Stimulated activated effector memory CD8-positive, alpha-beta T cell treated with anti-CD3 and anti-CD28 coated beads, Interleukin-12 subunit alpha, Interleukin-12 subunit beta, amount 100 ng/mL, for 72 hours (primary cell): Measurements from ENCODE around the gene PLCB1.
A peak's percentile ranks its signal among the peaks of the same experiment; 100 is the strongest.

ENCODE experiments used
- ATAC-seq: fragments of 150-1000 bp; cut with Tn5 transposase; 2 replicates; pipeline ENCODE4 v1.10.0; 2021
- DNase-seq, 2 donors: peaks; one replicate each; pipeline ENCODE4 v3.0.0; 2021 to 2022; ENCODE audit warnings: low spot score in 2 of 2
- H3K27ac Mint-ChIP-seq: one replicate; pipeline ENCODE4 v1.8.0; 2022; ENCODE audit warnings: mild to moderate bottlenecking, mixed read lengths
- H3K36me3 Mint-ChIP-seq: one replicate; pipeline ENCODE4 v1.8.0; 2022; ENCODE audit warnings: mild to moderate bottlenecking, mixed read lengths
- H3K4me1 Mint-ChIP-seq: one replicate; pipeline ENCODE4 v1.8.0; 2022; ENCODE audit warnings: mixed read lengths
- H3K4me3 Mint-ChIP-seq: one replicate; pipeline ENCODE4 v1.8.0; 2022; ENCODE audit warnings: mild to moderate bottlenecking, mixed read lengths
- H3K9me3 Mint-ChIP-seq: one replicate; pipeline ENCODE4 v1.8.0; 2022; ENCODE audit warnings: mixed read lengths

Gene PLCB1

DNA sequence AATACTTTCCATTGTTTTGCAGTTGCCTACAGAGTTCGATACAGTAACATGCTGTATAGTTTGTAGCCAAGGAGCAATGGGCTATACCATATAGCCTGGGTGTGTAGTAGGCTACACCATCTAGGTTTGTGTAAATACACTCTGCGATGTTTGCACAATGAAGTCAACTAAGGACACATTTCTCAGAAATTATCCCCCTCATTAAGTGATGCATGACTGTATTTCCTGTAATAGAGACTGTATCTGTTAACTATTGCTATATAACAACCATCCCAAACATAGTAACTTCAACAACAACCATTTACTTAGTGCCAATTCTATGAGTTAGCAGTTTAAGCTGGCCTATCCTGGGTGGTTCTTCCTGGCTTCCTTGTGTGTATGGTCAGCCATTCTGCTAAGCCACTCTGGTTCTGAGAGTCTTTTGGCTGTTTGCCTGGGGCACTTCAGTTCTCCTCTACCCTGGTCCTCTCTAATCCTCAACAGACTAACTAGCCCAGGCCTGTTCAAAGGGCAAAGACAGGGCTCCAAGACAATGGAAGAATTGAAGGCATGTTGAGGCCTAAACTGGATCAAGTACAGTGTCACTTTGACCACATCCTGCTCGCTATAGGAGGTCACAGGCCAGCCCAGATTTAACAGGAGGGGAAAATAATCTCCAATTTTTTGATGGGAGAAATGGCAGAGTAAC lies 124.0 kb downstream of the PLCB1 start:
- Mint-ChIP-seq H3K4me3 (no peak overlapping the region), H3K9me3 (no peaks in the 10 kb centered on the region), H3K27ac (peak overlapping the region; percentile 58), H3K4me1 (peaks cover 7% of the 10 kb centered on the region), H3K36me3 (no peaks in the 10 kb centered on the region)
- DNase-seq (no peak), ATAC-seq (no peak)

DNA sequence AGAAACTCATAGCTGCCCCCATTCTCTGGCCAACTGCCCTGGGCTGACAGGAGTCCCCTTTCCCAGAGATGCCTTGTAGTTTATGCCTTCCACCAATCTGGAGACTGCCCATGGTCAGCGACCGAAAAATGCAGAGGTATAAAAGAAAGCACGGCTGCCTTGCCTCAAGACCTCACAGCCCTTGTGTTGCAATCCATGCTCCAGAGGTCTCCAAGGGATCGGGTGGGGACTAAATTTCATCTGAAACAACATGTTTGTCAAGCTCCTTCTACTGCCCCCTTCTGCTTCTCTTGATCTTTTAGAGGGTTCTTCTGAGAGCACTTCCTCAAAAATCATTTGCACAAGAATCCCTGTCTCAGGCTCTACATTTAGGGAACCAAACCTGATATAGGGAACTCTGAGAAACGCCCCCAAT lies 128.8 kb downstream of the PLCB1 start:
- H3K9me3 Mint-ChIP-seq = no peaks in the 10 kb centered on the region
- no peak overlapping the region for H3K4me3 Mint-ChIP-seq
- no peaks in the 10 kb centered on the region for H3K36me3 Mint-ChIP-seq
- no peak overlapping the region for H3K27ac Mint-ChIP-seq
- no peak for DNase-seq
- H3K4me1 Mint-ChIP-seq = peaks cover 14% of the 10 kb centered on the region
- no peak for ATAC-seq

DNA sequence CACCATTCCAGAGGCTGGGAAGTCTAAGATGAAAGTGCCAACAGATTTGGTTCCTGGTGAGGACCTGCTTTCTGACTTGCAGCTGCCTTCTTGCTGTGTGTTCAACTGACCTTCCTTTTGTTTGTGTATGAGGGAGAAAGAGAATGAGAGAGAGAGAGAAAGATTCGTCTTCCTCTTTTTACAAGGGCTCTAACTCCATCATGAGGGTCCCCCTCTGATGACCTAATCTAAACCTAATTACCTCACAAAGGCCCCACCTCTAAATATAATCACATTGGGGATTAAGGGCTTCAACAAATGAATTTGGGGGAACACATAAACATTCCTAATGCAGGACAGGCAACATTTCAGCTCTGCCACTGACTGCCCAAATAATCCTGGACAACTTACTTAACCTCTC lies 130.7 kb downstream of the PLCB1 start:
- H3K36me3 Mint-ChIP-seq = no peaks in the 10 kb centered on the region
- no peak overlapping the region for H3K4me3 Mint-ChIP-seq
- ATAC-seq = no peak
- no peaks in the 10 kb centered on the region for H3K9me3 Mint-ChIP-seq
- H3K27ac Mint-ChIP-seq = no peak overlapping the region
- no peak for DNase-seq
- H3K4me1 Mint-ChIP-seq = peaks cover 7% of the 10 kb centered on the region

DNA sequence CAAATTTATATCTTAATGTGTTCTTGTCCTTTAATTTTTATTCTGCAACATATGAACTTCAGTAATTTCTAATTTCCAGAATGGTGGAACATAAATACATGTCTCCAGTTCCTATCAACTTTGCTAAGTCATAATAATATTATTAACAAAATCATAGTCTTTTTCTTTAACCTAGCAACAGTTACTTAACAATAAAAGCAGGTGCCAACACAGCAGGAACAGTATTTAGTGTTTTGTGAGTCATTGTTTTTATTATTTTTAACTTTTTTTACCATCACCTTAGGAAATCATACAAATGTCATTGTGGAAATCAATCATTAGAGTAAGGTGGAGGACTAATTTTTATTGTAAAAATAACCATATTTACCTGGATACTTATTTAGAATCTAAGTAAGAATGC lies 133.5 kb downstream of the PLCB1 start:
- ATAC-seq = no peak
- no peaks in the 10 kb centered on the region for H3K9me3 Mint-ChIP-seq

DNA sequence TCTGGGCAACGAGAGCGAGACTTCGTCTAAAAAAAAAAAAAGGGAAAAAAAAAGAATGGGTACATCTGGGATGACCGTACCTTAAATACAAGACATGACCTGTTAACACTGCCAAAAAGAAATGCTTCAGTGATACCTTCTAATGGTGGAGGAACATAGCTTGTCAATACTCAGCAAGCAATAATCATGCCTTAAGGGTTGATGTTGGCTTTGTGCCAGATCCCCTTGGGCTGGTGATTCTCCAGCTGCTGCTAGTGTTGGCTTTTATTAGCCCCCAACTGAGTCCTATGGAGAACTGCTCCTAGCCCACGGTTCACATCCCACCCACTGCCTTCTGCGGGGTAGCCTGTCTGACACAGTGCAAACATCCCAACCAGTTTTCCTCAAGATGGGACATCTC lies 134.9 kb downstream of the PLCB1 start:
- Mint-ChIP-seq H3K36me3 (no peaks in the 10 kb centered on the region), H3K27ac (no peak overlapping the region), H3K9me3 (no peaks in the 10 kb centered on the region), H3K4me1 (peaks cover 21% of the 10 kb centered on the region), H3K4me3 (no peak overlapping the region)
- DNase-seq = no peak
- no peak for ATAC-seq

More for the DNA sequence above, 133.5 kb downstream of the PLCB1 start:
- Mint-ChIP-seq H3K4me3 (no peak overlapping the region), H3K27ac (no peak overlapping the region), H3K4me1 (peaks cover 7% of the 10 kb centered on the region), H3K36me3 (no peaks in the 10 kb centered on the region)
- no peak for DNase-seq

DNA sequence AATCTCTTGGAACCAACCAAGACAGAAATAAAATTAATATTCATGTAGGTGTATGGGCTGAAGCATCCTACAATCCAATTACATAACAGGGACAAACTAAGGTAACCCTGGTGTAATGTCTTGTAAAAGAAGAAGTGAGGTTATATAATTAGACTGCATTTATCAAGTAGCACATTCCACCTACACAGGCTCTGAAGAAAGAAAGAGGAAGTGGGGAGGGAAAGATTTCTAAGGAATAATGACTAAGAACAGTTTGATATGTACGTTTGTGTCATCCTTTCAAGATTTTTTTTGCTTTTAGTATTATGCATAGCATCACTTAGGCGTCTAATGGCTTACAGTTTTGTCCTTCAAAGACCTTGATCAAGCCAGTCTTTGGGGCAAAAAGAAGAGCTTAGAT lies 139.7 kb downstream of the PLCB1 start:
- H3K27ac Mint-ChIP-seq = no peak overlapping the region
- peaks cover 42% of the 10 kb centered on the region for H3K4me1 Mint-ChIP-seq
- H3K36me3 Mint-ChIP-seq = no peaks in the 10 kb centered on the region
- DNase-seq (no peak), ATAC-seq (peak; percentile 62)
- no peak overlapping the region for H3K4me3 Mint-ChIP-seq
- no peaks in the 10 kb centered on the region for H3K9me3 Mint-ChIP-seq

DNA sequence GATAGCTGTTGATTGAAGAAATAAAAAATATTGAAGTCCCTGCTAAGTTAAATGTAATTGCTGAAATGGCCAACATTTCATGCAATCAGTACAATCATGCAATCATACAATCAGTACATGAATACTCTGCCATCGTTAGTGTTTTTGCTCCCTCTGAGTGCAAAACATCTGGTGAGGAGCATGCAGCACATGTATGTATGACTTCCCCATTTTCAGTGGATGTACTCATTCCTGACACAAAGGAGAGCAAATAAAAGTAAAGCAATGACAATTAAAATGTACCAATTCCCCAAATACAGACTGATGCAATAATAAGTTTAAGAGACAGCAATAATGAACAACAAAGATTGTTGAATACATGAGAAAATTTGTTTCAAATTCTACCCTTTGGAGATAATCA lies 140.7 kb downstream of the PLCB1 start:
- Mint-ChIP-seq H3K27ac (no peak overlapping the region), H3K4me3 (no peak overlapping the region), H3K36me3 (no peaks in the 10 kb centered on the region), H3K9me3 (no peaks in the 10 kb centered on the region), H3K4me1 (peaks cover 42% of the 10 kb centered on the region)
- ATAC-seq (no peak), DNase-seq (no peak)

DNA sequence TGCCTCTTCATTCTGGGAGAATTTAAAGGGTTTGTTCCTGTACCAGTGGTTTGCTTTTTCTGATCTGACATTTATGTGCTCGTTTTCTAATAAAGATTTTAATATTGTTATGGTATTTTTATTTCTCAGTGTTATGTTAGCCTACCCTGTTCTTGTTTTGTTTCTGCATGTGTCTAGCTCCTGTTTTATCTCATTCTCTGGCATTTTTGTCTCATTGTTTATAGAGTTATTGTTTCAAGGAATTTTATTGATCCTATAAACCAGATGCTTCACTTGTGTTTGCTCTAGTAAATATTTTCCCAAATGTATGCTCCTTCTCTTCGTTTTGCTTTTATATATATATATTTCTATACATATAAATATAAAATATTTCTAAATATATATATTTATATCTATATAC lies 152.8 kb downstream of the PLCB1 start:
- no peak for ATAC-seq
- no peak overlapping the region for H3K27ac Mint-ChIP-seq
- no peak for DNase-seq
- H3K4me3 Mint-ChIP-seq = no peak overlapping the region
- H3K36me3 Mint-ChIP-seq = no peaks in the 10 kb centered on the region
- no peaks in the 10 kb centered on the region for H3K4me1 Mint-ChIP-seq
- no peaks in the 10 kb centered on the region for H3K9me3 Mint-ChIP-seq

DNA sequence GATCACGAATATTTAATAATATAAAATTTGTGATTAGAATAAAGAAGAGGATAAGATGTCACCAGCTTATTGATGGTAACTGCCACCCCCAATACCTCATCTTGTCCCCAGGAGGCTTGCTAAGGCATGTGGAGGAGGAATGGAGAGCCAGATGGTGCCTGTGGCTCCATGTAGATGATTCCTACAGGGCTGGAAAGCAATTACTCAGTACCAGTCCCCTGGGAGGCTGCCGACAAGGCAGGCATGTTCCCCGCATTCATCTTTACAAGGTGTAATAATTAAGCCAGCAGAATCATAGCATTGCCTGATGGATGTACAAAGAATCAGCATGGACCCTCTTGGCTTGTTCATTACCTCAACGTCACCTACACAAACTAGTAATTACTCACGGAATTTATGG lies 155.3 kb downstream of the PLCB1 start:
- Mint-ChIP-seq H3K27ac (no peak overlapping the region), H3K4me3 (no peak overlapping the region), H3K4me1 (no peaks in the 10 kb centered on the region), H3K36me3 (no peaks in the 10 kb centered on the region), H3K9me3 (no peaks in the 10 kb centered on the region)
- no peak for DNase-seq
- ATAC-seq = no peak

DNA sequence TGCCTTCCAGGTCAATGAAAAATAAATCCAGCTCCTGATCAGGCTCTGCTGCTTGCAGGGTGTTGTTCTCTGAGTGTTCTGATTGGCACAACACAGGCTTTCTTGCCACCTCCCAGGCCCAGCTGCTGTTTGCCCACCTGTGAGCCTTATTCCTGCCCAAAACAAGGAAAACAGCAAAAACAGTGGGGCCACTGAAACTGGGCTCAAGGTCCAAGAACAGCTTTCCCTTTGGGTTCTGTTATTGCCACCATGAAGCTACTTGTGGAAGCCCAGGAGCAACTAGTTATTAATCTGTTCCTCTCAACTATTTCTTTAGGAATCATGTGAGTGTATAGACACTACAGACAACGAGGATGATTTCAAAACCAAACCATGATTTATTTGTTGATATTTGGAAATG lies 159.1 kb downstream of the PLCB1 start:
- ATAC-seq = no peak
- H3K36me3 Mint-ChIP-seq = no peaks in the 10 kb centered on the region
- H3K9me3 Mint-ChIP-seq = no peaks in the 10 kb centered on the region
- H3K4me1 Mint-ChIP-seq = peaks cover 16% of the 10 kb centered on the region
- H3K27ac Mint-ChIP-seq = no peak overlapping the region
- H3K4me3 Mint-ChIP-seq = no peak overlapping the region
- no peak for DNase-seq

DNA sequence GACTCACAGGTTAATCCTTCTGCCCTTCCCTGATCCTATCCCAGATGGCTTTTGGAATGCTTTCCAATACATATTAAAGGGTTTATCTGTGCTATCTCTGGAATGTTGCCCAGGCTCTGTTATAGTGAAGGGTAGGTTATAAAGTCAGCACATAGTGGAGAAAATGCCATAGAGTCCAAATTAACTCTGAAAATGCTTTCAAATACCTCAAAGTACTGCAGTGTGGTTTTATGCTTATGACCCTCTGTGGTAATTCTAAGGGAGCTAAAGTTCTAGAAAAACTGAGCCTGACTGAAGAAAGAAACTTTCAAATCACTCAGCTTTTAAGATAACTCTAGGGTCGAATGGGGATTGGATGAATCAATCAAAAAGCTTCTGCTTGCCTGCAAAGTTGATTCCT lies 159.8 kb downstream of the PLCB1 start:
- no peaks in the 10 kb centered on the region for H3K36me3 Mint-ChIP-seq
- no peak for DNase-seq
- peaks cover 16% of the 10 kb centered on the region for H3K4me1 Mint-ChIP-seq
- no peak for ATAC-seq
- H3K9me3 Mint-ChIP-seq = no peaks in the 10 kb centered on the region
- no peak overlapping the region for H3K4me3 Mint-ChIP-seq
- no peak overlapping the region for H3K27ac Mint-ChIP-seq

DNA sequence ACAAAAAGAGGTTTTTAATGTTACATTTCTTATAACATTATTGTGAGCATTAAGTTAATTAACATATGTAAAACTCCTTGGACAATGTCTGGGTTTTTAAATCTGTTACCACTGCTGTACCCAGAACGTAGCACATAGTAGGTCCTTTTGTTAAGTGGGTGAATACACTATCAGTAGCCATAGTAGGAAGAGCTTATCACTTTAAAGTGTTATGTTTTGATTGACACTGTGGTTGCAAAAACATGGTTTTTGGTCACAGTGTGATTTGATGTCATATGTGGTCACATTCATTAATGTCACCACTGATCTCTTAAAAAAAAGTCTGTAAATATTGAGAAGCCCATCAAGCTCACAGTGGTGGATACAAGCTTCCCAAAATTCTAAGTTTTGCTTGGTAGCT lies 160.7 kb downstream of the PLCB1 start:
- Mint-ChIP-seq H3K4me1 (peaks cover 16% of the 10 kb centered on the region), H3K27ac (no peak overlapping the region), H3K36me3 (no peaks in the 10 kb centered on the region), H3K9me3 (no peaks in the 10 kb centered on the region), H3K4me3 (no peak overlapping the region)
- DNase-seq = no peak
- peak; percentile 76 for ATAC-seq

DNA sequence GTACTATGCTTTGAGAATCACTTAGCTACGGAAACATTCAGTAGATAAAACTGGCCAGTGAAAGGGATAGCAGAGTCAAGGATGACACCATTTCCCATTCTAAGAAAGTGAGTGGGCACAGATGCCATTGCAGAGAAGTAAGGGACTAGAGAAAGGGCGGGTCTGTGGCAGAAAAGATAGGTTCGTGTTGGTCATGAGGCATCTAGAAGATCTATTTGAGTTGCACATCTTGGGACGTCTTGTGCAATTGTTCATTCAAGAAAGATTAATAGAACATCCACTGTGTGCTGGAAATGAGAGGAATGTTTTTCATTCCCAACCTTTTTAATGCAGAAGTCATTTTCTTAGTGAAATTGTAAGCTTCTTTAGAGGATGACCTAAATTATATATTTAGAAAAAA lies 161.7 kb downstream of the PLCB1 start:
- H3K27ac Mint-ChIP-seq = no peak overlapping the region
- no peak overlapping the region for H3K4me3 Mint-ChIP-seq
- ATAC-seq (peak; percentile 80), DNase-seq (no peak)
- H3K4me1 Mint-ChIP-seq = peaks cover 16% of the 10 kb centered on the region
- H3K9me3 Mint-ChIP-seq = no peaks in the 10 kb centered on the region
- no peaks in the 10 kb centered on the region for H3K36me3 Mint-ChIP-seq

DNA sequence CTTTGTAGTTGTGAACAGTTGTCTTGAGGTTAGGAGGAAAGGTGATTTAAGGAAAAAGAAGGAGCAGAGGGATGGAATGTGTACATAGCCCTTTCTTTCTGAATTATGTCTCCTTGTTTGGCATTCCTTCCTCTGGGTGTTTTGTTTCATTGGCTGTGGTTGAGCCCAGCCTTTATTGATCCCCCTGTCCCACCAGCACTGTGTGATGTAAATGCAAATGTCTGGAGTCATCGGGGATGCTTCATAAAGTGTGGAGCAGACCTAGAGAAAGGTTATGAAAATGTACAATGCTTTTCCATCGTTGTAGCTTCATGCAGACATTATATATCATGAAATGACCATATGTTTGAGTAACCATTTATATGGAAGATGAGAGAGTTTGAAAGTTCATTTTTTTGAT lies 164.5 kb downstream of the PLCB1 start:
- no peak overlapping the region for H3K27ac Mint-ChIP-seq
- H3K9me3 Mint-ChIP-seq = no peaks in the 10 kb centered on the region
- no peaks in the 10 kb centered on the region for H3K36me3 Mint-ChIP-seq
- ATAC-seq (no peak), DNase-seq (no peak)
- peaks cover 16% of the 10 kb centered on the region for H3K4me1 Mint-ChIP-seq
- H3K4me3 Mint-ChIP-seq = no peak overlapping the region

DNA sequence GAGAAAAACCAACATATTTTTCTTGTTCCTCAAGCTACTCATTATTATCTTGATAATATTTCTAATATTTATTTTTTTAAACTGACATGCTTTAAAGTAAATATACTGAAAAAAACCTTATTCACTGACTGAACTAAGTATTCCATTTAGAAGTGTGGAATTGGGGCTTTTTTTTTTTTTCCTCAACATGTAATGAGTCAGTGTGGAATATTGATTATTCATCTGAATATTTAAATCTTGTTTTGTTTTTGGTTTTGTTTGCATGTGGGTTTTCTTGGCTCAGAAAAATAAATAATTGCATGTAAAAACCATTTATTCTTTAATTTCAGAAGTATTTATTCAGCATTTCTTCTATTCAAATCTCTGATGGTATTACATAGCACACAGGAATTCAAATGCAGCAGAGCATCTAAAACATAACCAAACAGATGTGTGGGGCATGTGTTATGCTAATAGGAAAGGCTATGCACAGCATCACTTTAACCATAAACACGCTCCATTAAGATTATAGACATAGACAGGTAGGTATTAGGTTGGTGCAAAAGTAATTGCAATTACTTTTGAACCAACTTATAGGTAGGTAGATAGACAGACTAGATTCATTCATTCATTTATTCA lies 166.5 kb downstream of the PLCB1 start:
- DNase-seq = no peak
- Mint-ChIP-seq H3K4me3 (no peak overlapping the region), H3K9me3 (no peaks in the 10 kb centered on the region), H3K36me3 (no peaks in the 10 kb centered on the region), H3K27ac (no peak overlapping the region), H3K4me1 (peaks cover 8% of the 10 kb centered on the region)
- ATAC-seq = no peak

DNA sequence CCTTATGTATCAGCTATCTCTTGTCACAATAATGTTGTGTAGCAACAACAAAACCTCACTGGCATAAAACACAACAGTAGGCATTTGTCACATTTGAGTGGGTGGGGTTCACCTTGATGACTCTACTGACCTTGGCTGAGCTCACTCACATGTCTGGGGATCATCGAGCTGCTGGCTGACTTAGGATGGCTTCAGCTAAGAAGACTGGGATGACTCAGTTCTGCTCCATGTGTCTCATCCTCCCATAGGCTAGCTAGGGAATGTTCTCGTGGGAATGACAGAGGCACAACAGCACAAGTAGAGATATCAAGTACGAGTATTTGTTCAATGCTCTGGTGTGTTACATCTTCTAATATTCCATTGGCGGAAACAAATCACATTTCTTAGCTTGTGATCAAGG lies 167.9 kb downstream of the PLCB1 start:
- H3K27ac Mint-ChIP-seq = no peak overlapping the region
- H3K4me1 Mint-ChIP-seq = no peaks in the 10 kb centered on the region
- ATAC-seq (no peak), DNase-seq (no peak)
- no peaks in the 10 kb centered on the region for H3K9me3 Mint-ChIP-seq
- H3K36me3 Mint-ChIP-seq = no peaks in the 10 kb centered on the region
- no peak overlapping the region for H3K4me3 Mint-ChIP-seq
